Measurements from ENCODE around the gene AGBL1.

The AGBL1 gene

GRCh38 chr15:86588413-86588812, 508.7 kb downstream of the AGBL1 start:
- Histone ChIP-seq H3K4me3 (ENCODE audit: insufficient read depth, low read length, poor library complexity, severe bottlenecking) (no peak overlapping the region), H3K9me2 (replicated peaks; ENCODE audit: insufficient read depth, low read length) (no peaks in the 10 kb centered on the region), H3K4me2 (ENCODE audit: low read depth, low read length, poor library complexity, severe bottlenecking) (no peak overlapping the region), H3K79me2 (ENCODE audit: insufficient read depth, low read length) (no peaks in the 10 kb centered on the region), H3F3A (ENCODE audit: insufficient read depth) (no peaks in the 10 kb centered on the region), H3K27ac (ENCODE audit: low read depth, low read length) (no peak overlapping the region), H3K27me3 (ENCODE audit: low read length) (no peaks in the 10 kb centered on the region), H3K9ac (ENCODE audit: low read length) (no peak overlapping the region), H3K36me3 (ENCODE audit: low read length) (no peaks in the 10 kb centered on the region), H3K9me3 (ENCODE audit: insufficient read depth, low read length) (no peaks in the 10 kb centered on the region), H2AFZ (ENCODE audit: low read depth, low read length, severe bottlenecking) (no peak overlapping the region), H4K20me1 (ENCODE audit: low read depth, low read length) (no peaks in the 10 kb centered on the region)
- TF ChIP-seq CTCF (IDR thresholded peaks at IDR 0.05; ENCODE audit: insufficient read depth, low read length, poor library complexity, severe bottlenecking) (no peak), EZH2phosphoT487 (conservative IDR thresholded peaks at IDR 0.05; ENCODE audit: low read length) (no peak)

GRCh38 chr15:86590461-86590860, 510.8 kb downstream of the AGBL1 start:
- no peak overlapping the region for H3K9ac ChIP-seq (ENCODE audit: low read length)
- no peak overlapping the region for H3K27ac ChIP-seq (ENCODE audit: low read depth, low read length)
- no peaks in the 10 kb centered on the region for H3K27me3 ChIP-seq (ENCODE audit: low read length)
- H3K4me2 ChIP-seq (ENCODE audit: low read depth, low read length, poor library complexity, severe bottlenecking): no peak overlapping the region
- H3K9me3 ChIP-seq (ENCODE audit: insufficient read depth, low read length): no peaks in the 10 kb centered on the region
- no peak for TF ChIP-seq EZH2phosphoT487 (conservative IDR thresholded peaks at IDR 0.05; ENCODE audit: low read length)
- no peak for TF ChIP-seq CTCF (IDR thresholded peaks at IDR 0.05; ENCODE audit: insufficient read depth, low read length, poor library complexity, severe bottlenecking)
- no peaks in the 10 kb centered on the region for H3K9me2 ChIP-seq (replicated peaks; ENCODE audit: insufficient read depth, low read length)
- H3K4me3 ChIP-seq (ENCODE audit: insufficient read depth, low read length, poor library complexity, severe bottlenecking): no peak overlapping the region
- H4K20me1 ChIP-seq (ENCODE audit: low read depth, low read length): no peaks in the 10 kb centered on the region
- H2AFZ ChIP-seq (ENCODE audit: low read depth, low read length, severe bottlenecking): no peak overlapping the region
- H3K36me3 ChIP-seq (ENCODE audit: low read length): no peaks in the 10 kb centered on the region
- H3K79me2 ChIP-seq (ENCODE audit: insufficient read depth, low read length): no peaks in the 10 kb centered on the region
- H3F3A ChIP-seq (ENCODE audit: insufficient read depth): no peaks in the 10 kb centered on the region

GRCh38 chr15:86591158-86591557, 511.5 kb downstream of the AGBL1 start:
- Histone ChIP-seq H3K36me3 (ENCODE audit: low read length) (no peaks in the 10 kb centered on the region), H3K79me2 (ENCODE audit: insufficient read depth, low read length) (no peaks in the 10 kb centered on the region), H3F3A (ENCODE audit: insufficient read depth) (no peaks in the 10 kb centered on the region), H2AFZ (ENCODE audit: low read depth, low read length, severe bottlenecking) (no peak overlapping the region), H4K20me1 (ENCODE audit: low read depth, low read length) (no peaks in the 10 kb centered on the region), H3K9ac (ENCODE audit: low read length) (no peak overlapping the region), H3K4me3 (ENCODE audit: insufficient read depth, low read length, poor library complexity, severe bottlenecking) (no peak overlapping the region), H3K4me2 (ENCODE audit: low read depth, low read length, poor library complexity, severe bottlenecking) (no peak overlapping the region), H3K27ac (ENCODE audit: low read depth, low read length) (no peak overlapping the region), H3K9me2 (replicated peaks; ENCODE audit: insufficient read depth, low read length) (no peaks in the 10 kb centered on the region), H3K9me3 (ENCODE audit: insufficient read depth, low read length) (no peaks in the 10 kb centered on the region), H3K27me3 (ENCODE audit: low read length) (no peaks in the 10 kb centered on the region)
- TF ChIP-seq EZH2phosphoT487 (conservative IDR thresholded peaks at IDR 0.05; ENCODE audit: low read length): no peak
- TF ChIP-seq CTCF (IDR thresholded peaks at IDR 0.05; ENCODE audit: insufficient read depth, low read length, poor library complexity, severe bottlenecking): no peak

Measured in SU-DHL-6 (cell line).